Bronchial epithelial cell (primary cell): ENCODE data around the gene NCR2. TPM values are rescaled to one million over a fixed set of nuclear protein-coding genes. Genes with fewer than 3 reads are reported as not detected.

ENCODE experiments used
- DNase-seq: peaks from one replicate; pipeline ENCODE4 v3.0.0-alpha.2; 2010; ENCODE audit warnings: low read depth
- FAIRE-seq: peaks from 2 replicates; lab custom pipeline; 2011; peaks lifted over from hg19 to GRCh38; lab: Jason Lieb, UNC
- H3K27me3 ChIP-seq: 2 replicates; pipeline ENCODE4 v1.5.1; 2011; ENCODE audit warnings: low read length; ENCODE audit not compliant: control insufficient read depth, insufficient read depth
- H3K36me3 ChIP-seq: 2 replicates; pipeline ENCODE4 v1.5.1; 2011; ENCODE audit warnings: low read length; ENCODE audit not compliant: control insufficient read depth, insufficient read depth
- H3K4me3 ChIP-seq: 2 replicates; pipeline ENCODE4 v1.5.1; 2011; ENCODE audit warnings: mild to moderate bottlenecking, low read depth, low read length, control low read depth
- total RNA-seq: library from RNA; depleted of rRNA; stranded (reverse); fragments of >200 nt; gene quantifications from 2 replicates; pipeline ENCODE4 v1.2.1, GENCODE V29; 2014
- TF ChIP-seq, protein P1 (sequence below): IDR thresholded peaks from 2 replicates; pipeline ENCODE4 v1.5.1; 2011; ENCODE audit warnings: mild to moderate bottlenecking, moderate library complexity, low read length, control low read depth, inconsistent platforms; ENCODE audit not compliant: insufficient read depth, severe bottlenecking

The NCR2 gene
- total RNA-seq, 1 donor from 2014 or later = not detected

DNA sequence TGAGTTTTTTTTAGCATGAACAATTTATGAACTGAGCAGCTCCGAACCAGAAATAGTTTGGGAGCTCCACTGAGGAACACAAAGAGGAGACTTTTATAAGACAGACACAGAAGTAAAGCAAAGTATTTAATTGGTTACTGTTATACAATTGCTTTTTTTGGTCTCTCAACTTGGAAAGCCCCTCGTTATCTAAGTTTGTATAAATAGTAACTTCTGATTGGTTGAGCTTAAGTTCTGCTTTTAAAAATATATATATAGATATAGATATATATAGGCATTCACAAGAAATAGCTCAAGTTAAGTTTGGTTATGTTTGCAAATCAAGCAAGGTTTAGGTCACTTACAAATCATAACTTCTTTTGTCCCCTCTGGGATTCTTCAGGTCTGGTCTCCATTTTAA is 20.2 kb upstream of the NCR2 start:
- Histone ChIP-seq H3K4me3 (no peak overlapping the region), H3K27me3 (peaks cover 20% of the 10 kb centered on the region), H3K36me3 (no peaks in the 10 kb centered on the region)
- TF ChIP-seq, protein P1, sequence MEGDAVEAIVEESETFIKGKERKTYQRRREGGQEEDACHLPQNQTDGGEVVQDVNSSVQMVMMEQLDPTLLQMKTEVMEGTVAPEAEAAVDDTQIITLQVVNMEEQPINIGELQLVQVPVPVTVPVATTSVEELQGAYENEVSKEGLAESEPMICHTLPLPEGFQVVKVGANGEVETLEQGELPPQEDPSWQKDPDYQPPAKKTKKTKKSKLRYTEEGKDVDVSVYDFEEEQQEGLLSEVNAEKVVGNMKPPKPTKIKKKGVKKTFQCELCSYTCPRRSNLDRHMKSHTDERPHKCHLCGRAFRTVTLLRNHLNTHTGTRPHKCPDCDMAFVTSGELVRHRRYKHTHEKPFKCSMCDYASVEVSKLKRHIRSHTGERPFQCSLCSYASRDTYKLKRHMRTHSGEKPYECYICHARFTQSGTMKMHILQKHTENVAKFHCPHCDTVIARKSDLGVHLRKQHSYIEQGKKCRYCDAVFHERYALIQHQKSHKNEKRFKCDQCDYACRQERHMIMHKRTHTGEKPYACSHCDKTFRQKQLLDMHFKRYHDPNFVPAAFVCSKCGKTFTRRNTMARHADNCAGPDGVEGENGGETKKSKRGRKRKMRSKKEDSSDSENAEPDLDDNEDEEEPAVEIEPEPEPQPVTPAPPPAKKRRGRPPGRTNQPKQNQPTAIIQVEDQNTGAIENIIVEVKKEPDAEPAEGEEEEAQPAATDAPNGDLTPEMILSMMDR = no peak
- no peak for FAIRE-seq
- no peak for DNase-seq

DNA sequence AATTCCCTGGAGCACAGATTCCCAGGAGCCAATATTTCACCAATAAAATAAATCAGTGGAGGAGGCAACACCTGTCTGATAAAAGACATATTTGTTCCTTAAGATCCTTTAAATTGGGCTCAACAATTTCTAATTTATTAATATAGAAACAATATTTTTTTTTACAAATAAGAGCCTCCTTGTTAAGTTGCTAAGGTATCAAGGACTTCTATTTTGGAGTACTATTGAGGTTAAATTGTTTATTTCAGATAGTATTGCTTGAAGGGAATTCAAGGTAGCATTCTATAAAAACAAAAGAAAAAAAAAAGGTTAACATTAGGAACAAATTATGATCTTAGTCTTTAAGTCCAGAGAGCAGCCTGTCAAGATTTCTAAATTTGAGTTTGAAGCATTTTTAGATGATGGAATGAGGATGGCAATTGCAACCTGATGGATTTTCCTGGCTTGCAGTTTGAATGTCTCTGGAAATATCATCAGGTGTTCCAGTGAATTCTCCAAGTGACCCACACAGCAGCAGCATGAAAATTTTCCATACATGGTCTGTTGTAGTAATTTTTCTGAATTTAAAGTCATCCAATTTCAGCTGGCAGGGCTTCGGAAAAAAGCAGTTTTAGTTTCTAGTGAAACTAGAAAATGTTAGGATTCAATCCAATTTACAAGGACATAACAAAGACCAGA is 19.3 kb upstream of the NCR2 start:
- no peaks in the 10 kb centered on the region for H3K36me3 ChIP-seq
- FAIRE-seq = no peak
- peaks cover 20% of the 10 kb centered on the region for H3K27me3 ChIP-seq

DNA sequence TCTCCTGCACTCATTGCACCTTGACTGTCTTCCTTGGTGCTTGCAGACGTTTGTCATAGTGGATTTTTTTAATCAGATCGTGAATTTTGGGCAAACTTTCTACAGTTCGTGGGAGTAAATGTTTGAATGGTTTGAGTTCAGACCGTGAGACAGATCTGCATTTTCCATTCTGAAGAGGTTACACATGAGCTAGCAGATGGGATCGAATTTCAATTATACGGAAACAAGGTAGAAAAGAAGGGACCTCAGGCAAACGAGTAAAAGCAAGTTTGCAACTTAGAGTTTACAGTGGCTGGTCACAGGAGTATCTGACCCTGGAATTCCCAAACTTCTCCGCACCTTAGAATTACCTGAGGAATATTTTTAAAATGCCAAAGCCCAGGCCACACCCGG is 17.2 kb upstream of the NCR2 start:
- no peak for FAIRE-seq
- TF ChIP-seq, protein P1 = no peak
- peaks cover 17% of the 10 kb centered on the region for H3K27me3 ChIP-seq
- no peaks in the 10 kb centered on the region for H3K36me3 ChIP-seq
- no peak for DNase-seq
- no peak overlapping the region for H3K4me3 ChIP-seq

More for the DNA sequence above, 19.3 kb upstream of the NCR2 start:
- no peak overlapping the region for H3K4me3 ChIP-seq
- no peak for DNase-seq
- TF ChIP-seq, protein P1 = no peak

DNA sequence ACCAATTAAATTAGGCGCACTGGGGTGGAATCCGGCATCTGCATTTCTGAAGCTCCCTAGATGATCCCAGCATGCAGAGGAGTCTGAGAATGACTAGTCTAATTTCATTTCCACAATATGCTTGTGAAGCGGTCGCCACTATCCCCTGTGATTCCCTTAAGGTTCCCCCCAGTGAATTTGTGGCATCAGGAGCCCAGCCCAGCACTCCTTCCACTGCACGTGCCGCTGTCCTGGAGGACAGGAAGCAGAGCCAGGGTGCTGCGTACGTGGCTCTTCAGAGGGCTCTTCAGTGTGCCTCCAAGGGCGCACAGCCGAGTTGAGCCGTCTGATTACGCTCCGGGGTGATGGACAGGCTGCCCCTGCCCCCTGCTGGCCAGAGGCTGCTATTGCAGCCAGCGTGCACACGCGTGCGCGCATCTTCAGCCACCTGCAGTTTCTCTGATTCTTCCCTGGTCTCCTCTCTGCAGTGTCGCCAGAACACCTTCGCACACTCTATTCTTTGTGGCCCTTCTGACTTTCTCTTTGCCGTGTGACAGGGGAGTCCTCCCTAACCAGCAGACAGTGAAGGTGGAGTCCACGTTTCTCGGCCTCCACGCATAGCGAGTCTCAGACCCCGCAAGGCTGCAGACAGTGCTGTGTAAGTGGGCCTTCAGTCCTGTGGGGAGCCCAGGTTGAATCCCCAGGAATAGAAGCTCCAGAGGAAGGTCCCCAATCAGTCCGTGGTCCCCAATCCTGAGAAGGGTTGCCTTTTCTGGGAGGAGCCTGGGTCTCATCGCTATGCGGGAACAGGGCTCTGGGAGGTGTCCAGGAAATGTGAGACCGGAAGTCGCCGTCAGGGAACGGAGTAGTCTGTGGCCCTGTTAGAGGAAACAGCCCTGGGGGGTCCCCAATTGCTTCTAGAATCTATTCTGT is 16.5 kb upstream of the NCR2 start:
- Histone ChIP-seq H3K27me3 (peaks cover 11% of the 10 kb centered on the region), H3K36me3 (no peaks in the 10 kb centered on the region), H3K4me3 (peak overlapping the region; percentile 25)
- TF ChIP-seq, protein P1 = peak; percentile 100
- peak; percentile 65 for DNase-seq
- FAIRE-seq = no peak

DNA sequence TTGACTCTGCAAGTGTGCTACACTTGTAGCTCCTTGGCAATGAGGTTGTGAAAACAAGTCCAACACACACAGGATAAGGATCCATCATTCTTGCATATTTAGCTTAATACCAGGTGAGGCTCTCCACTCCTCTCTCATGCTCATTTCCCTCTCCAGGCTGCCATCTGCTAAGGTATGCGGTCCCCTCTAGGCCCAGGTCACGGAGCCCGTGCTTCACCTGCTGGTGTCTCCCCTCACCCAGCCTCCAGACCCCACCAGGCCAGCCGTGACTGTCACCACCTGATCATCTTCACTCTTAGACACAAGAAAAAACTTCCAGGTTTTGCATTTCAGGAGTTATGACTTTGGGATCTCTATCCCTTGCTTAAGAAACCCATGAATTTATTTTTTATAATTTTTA is 14.2 kb upstream of the NCR2 start:
- DNase-seq (no peak), FAIRE-seq (no peak)
- no peak overlapping the region for H3K4me3 ChIP-seq
- peaks cover 9% of the 10 kb centered on the region for H3K27me3 ChIP-seq
- TF ChIP-seq, protein P1 = no peak
- H3K36me3 ChIP-seq = no peaks in the 10 kb centered on the region
